ENCODE data around the gene SGCD. TPM values are rescaled to one million over a fixed set of nuclear protein-coding genes. Genes with fewer than 3 reads are reported as not detected.

SGCD gene
- total and polyA plus RNA-seq, 4 donors: 0.79 to 20.9 (median 6.0) TPM

DNA sequence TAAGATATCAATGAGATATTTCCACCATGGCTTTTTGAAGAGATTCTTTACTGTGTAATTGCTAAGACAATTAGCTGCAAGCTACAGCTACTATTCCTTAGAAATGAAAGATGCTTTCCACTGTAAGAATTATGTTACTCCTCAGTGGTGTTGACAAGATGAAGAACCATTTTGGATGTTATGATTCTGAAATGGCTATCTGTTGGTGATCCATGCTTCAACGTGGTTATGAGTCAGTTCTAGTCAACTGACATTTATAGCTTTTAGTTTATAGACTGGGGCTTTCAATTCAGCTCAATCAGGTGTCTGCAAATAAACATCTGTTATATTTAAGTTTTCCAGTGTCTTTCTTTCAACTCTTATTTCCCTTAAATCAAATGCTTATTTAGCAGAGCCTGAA lies 93.7 kb downstream of the SGCD start:
- no peaks in the 10 kb centered on the region for H3K36me3 ChIP-seq (ENCODE audit: control insufficient read depth in 4 of 4, insufficient read depth in 4 of 4, low read length in 4 of 4)
- H3K9ac ChIP-seq (ENCODE audit: insufficient read depth in 1 of 2, low read length in 2 of 2): no peak overlapping the region
- H3K4me3 ChIP-seq: no peak overlapping the region
- no peak overlapping the region for H3K27ac ChIP-seq (ENCODE audit: low read depth in 1 of 2, low read length in 1 of 2)
- ATAC-seq (ENCODE audit: insufficient read depth, low FRiP score) (no peak), DNase-seq (no peak)
- peaks cover 0 to 14% (median 0%) of the 10 kb centered on the region in 5 donors for H3K4me1 ChIP-seq (ENCODE audit: control insufficient read depth in 5 of 5, insufficient read depth in 5 of 5, low read length in 5 of 5)
- TF ChIP-seq, protein P1, sequence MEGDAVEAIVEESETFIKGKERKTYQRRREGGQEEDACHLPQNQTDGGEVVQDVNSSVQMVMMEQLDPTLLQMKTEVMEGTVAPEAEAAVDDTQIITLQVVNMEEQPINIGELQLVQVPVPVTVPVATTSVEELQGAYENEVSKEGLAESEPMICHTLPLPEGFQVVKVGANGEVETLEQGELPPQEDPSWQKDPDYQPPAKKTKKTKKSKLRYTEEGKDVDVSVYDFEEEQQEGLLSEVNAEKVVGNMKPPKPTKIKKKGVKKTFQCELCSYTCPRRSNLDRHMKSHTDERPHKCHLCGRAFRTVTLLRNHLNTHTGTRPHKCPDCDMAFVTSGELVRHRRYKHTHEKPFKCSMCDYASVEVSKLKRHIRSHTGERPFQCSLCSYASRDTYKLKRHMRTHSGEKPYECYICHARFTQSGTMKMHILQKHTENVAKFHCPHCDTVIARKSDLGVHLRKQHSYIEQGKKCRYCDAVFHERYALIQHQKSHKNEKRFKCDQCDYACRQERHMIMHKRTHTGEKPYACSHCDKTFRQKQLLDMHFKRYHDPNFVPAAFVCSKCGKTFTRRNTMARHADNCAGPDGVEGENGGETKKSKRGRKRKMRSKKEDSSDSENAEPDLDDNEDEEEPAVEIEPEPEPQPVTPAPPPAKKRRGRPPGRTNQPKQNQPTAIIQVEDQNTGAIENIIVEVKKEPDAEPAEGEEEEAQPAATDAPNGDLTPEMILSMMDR (IDR thresholded peaks at IDR 0.05; ENCODE audit: control extremely low read depth, extremely low read depth): no peak
- H3K9me3 ChIP-seq (ENCODE audit: control insufficient read depth in 4 of 4, insufficient read depth in 3 of 4, low read length in 3 of 4): no peaks in the 10 kb centered on the region
- no peaks in the 10 kb centered on the region for H3K27me3 ChIP-seq (ENCODE audit: control insufficient read depth in 3 of 3, insufficient read depth in 3 of 3, low read length in 2 of 3)
- 52 to 64% methylated on average over 1 of the region's 1 CpG for WGBS, 2 donors

DNA sequence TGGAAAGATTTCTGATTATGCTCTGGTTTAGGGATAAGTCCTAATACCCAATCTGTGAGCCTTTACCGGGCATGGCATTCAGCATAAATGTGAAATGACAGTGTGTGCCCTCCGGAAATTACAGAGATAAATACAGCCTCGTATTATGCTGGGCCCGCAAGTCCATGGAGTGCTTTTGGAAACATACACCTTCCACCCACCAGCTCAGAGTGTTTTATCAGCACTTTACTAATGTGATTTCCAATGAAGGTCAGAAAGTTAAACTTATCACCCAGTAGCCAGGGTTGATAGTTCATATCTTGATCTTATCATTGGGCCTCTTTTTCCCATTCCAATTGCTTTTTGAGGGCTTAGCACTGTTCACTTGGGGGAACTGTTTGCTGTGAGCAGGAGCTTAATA lies 94.8 kb downstream of the SGCD start:
- no peak for ATAC-seq (ENCODE audit: insufficient read depth, low FRiP score)
- H3K4me1 ChIP-seq (ENCODE audit: control insufficient read depth in 5 of 5, insufficient read depth in 5 of 5, low read length in 5 of 5): peaks cover 0 to 14% (median 0%) of the 10 kb centered on the region in 5 donors
- TF ChIP-seq, protein P1 (IDR thresholded peaks at IDR 0.05; ENCODE audit: control extremely low read depth, extremely low read depth): no peak
- H3K27me3 ChIP-seq (ENCODE audit: control insufficient read depth in 3 of 3, insufficient read depth in 3 of 3, low read length in 2 of 3): no peaks in the 10 kb centered on the region
- no peak overlapping the region for H3K27ac ChIP-seq (ENCODE audit: low read depth in 1 of 2, low read length in 1 of 2)
- no peaks in the 10 kb centered on the region for H3K9me3 ChIP-seq (ENCODE audit: control insufficient read depth in 4 of 4, insufficient read depth in 3 of 4, low read length in 3 of 4)
- H3K36me3 ChIP-seq (ENCODE audit: control insufficient read depth in 4 of 4, insufficient read depth in 4 of 4, low read length in 4 of 4): no peaks in the 10 kb centered on the region
- H3K4me3 ChIP-seq: no peak overlapping the region
- 62 to 63% methylated on average over 4 of the region's 4 CpGs for WGBS, 2 donors
- no peak for DNase-seq
- H3K9ac ChIP-seq (ENCODE audit: insufficient read depth in 1 of 2, low read length in 2 of 2): no peak overlapping the region

DNA sequence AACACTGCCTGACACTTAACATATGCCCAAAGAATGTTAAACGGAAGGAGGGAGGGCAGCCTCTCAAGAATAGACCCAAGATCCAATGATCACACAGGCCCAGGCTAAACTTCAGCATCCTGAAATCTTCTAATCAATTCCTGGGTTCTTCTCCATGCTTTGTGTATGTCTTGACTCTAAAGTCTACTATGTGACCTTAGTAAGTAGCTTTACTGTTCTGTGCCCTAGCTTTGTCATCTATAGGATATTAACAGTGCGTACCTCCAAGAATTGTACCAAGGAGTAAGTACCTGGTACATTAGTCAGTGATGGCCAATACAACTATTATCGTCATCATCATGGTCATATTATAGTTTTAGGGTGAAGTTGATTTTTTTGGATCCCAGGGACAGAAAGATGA lies 96.6 kb downstream of the SGCD start:
- Histone ChIP-seq H3K4me3 (no peak overlapping the region), H3K4me1 (ENCODE audit: control insufficient read depth in 5 of 5, insufficient read depth in 5 of 5, low read length in 5 of 5) (peaks cover 0 to 11% (median 0%) of the 10 kb centered on the region in 5 donors), H3K27ac (ENCODE audit: low read depth in 1 of 2, low read length in 1 of 2) (no peak overlapping the region), H3K27me3 (ENCODE audit: control insufficient read depth in 3 of 3, insufficient read depth in 3 of 3, low read length in 2 of 3) (no peaks in the 10 kb centered on the region), H3K9ac (ENCODE audit: insufficient read depth in 1 of 2, low read length in 2 of 2) (no peak overlapping the region), H3K36me3 (ENCODE audit: control insufficient read depth in 4 of 4, insufficient read depth in 4 of 4, low read length in 4 of 4) (no peaks in the 10 kb centered on the region), H3K9me3 (ENCODE audit: control insufficient read depth in 4 of 4, insufficient read depth in 3 of 4, low read length in 3 of 4) (no peaks in the 10 kb centered on the region)
- DNase-seq (no peak), ATAC-seq (ENCODE audit: insufficient read depth, low FRiP score) (no peak)
- WGBS, 2 donors: 57 to 60% methylated on average over 3 of the region's 3 CpGs
- TF ChIP-seq, protein P1 (IDR thresholded peaks at IDR 0.05; ENCODE audit: control extremely low read depth, extremely low read depth): no peak

DNA sequence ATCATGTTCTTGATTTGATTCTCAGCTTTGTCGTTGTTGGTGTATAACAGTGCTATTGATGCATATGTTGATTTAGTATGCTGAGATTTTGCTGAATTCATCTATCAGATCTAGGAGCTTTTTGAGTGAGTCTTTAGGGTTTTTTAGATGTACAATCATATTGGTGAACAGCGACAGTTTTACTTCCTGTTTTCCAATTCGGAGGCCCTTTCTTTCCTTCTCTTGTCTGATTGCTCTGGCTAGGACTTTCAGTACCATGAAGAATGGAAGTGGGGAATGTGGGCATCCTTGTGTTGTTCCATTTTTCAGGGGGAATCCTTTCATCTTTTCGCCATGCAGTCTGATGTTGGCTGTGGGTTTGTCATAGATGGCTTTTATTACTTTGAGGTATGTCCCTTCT lies 100.4 kb downstream of the SGCD start:
- DNase-seq (no peak), ATAC-seq (ENCODE audit: insufficient read depth, low FRiP score) (no peak)
- 87 to 89% methylated on average over 4 of the region's 4 CpGs for WGBS, 2 donors
- Histone ChIP-seq H3K4me1 (ENCODE audit: control insufficient read depth in 5 of 5, insufficient read depth in 5 of 5, low read length in 5 of 5) (peaks cover 0 to 3% (median 0%) of the 10 kb centered on the region in 5 donors), H3K9ac (ENCODE audit: insufficient read depth in 1 of 2, low read length in 2 of 2) (no peak overlapping the region), H3K36me3 (ENCODE audit: control insufficient read depth in 4 of 4, insufficient read depth in 4 of 4, low read length in 4 of 4) (no peaks in the 10 kb centered on the region), H3K27ac (ENCODE audit: low read depth in 1 of 2, low read length in 1 of 2) (no peak overlapping the region), H3K4me3 (no peak overlapping the region), H3K27me3 (ENCODE audit: control insufficient read depth in 3 of 3, insufficient read depth in 3 of 3, low read length in 2 of 3) (no peaks in the 10 kb centered on the region), H3K9me3 (ENCODE audit: control insufficient read depth in 4 of 4, insufficient read depth in 3 of 4, low read length in 3 of 4) (peaks cover 0 to 2% (median 0%) of the 10 kb centered on the region in 4 donors)
- TF ChIP-seq, protein P1 (IDR thresholded peaks at IDR 0.05; ENCODE audit: control extremely low read depth, extremely low read depth): no peak
